Hepatocyte (in vitro differentiated cells): ENCODE measurements around the gene SNX25. TPM values are rescaled to one million over a fixed set of nuclear protein-coding genes. Genes with fewer than 3 reads are reported as not detected.
A peak's percentile ranks its signal among the peaks of the same experiment; 100 is the strongest.

Experiments
- DNase-seq: peaks from one replicate; pipeline ENCODE4 v3.0.0-alpha.2; 2016; ENCODE audit warnings: low spot score
- H2AFZ ChIP-seq: fragments of 200-600 bp; sonication (generic); 2 replicates; pipeline ENCODE4 v1.6.0; 2016; ENCODE audit warnings: antibody characterized with exemption, mild to moderate bottlenecking
- H3K27ac ChIP-seq: fragments of 200-600 bp; sonication (generic); 2 replicates; pipeline ENCODE4 v1.5.1; 2016; ENCODE audit warnings: mild to moderate bottlenecking
- H3K27me3 ChIP-seq: fragments of 200-600 bp; sonication (generic); 2 replicates; pipeline ENCODE4 v1.6.1; 2016
- H3K36me3 ChIP-seq: fragments of 200-600 bp; sonication (generic); replicated peaks from 2 replicates; pipeline ENCODE4 v1.5.1; 2016; ENCODE audit warnings: low read depth; ENCODE audit not compliant: insufficient read depth
- H3K4me1 ChIP-seq: fragments of 200-600 bp; sonication (generic); 2 replicates; pipeline ENCODE4 v1.5.1; 2016; ENCODE audit warnings: mild to moderate bottlenecking, moderate library complexity; ENCODE audit not compliant: insufficient read depth
- H3K4me2 ChIP-seq: fragments of 200-600 bp; sonication (generic); 2 replicates; pipeline ENCODE4 v1.6.0; 2016
- H3K4me3 ChIP-seq: fragments of 200-600 bp; sonication (generic); 2 replicates; pipeline ENCODE4 v1.5.1; 2016; ENCODE audit warnings: mild to moderate bottlenecking
- H3K79me2 ChIP-seq: fragments of 200-600 bp; sonication (generic); 2 replicates; pipeline ENCODE4 v1.6.0; 2017; ENCODE audit warnings: mild to moderate bottlenecking
- H3K9me2 ChIP-seq: fragments of 200-600 bp; sonication (generic); replicated peaks from 2 replicates; pipeline ENCODE4 v1.6.0; 2017; ENCODE audit warnings: mild to moderate bottlenecking; ENCODE audit not compliant: insufficient read depth
- H3K9me3 ChIP-seq: fragments of 200-600 bp; sonication (generic); 2 replicates; pipeline ENCODE4 v1.5.1; 2016; ENCODE audit warnings: low read depth, mild to moderate bottlenecking
- H4K20me1 ChIP-seq: fragments of 200-600 bp; sonication (generic); 2 replicates; pipeline ENCODE4 v1.6.0; 2016; ENCODE audit warnings: mild to moderate bottlenecking; ENCODE audit not compliant: insufficient read depth, poor library complexity, severe bottlenecking
- CTCF ChIP-seq: fragments of 200-600 bp; sonication (generic); IDR thresholded peaks from 2 replicates; pipeline ENCODE4 v1.5.1; 2016; ENCODE audit warnings: antibody characterized with exemption, mild to moderate bottlenecking; ENCODE audit not compliant: poor library complexity
- EZH2 ChIP-seq: fragments of 200-600 bp; sonication (generic); IDR thresholded peaks from 2 replicates; pipeline ENCODE4 v1.6.1; 2016; ENCODE audit warnings: antibody characterized with exemption, mild to moderate bottlenecking, borderline replicate concordance
- EZH2phosphoT487 ChIP-seq: fragments of 200-600 bp; sonication (generic); IDR thresholded peaks from one replicate; pipeline ENCODE4 v1.6.1; 2018; ENCODE audit warnings: antibody characterized with exemption, mild to moderate bottlenecking, low read depth, moderate library complexity; ENCODE audit not compliant: unreplicated experiment, severe bottlenecking
- WGBS: methylation state at CpG from one replicate; pipeline ENCODE4 v1.1.6; 2016; ENCODE audit warnings: low lambda C conversion rate; ENCODE audit errors: missing lambda C conversion rate; 5-methylcytosine and 5-hydroxymethylcytosine counted together
- polyA plus RNA-seq: library from polyadenylated mRNA; unstranded; fragments of >200 nt; fragmentation: Nextera tagmentation; extraction: Ambion mirVana; gene quantifications from 2 replicates; pipeline ENCODE4 v1.2.1, GENCODE V29; 2016
- total RNA-seq: library from RNA; depleted of rRNA; stranded (reverse); fragments of >200 nt; gene quantifications from 2 replicates; pipeline ENCODE4 v1.2.3, GENCODE V29; 2014

Gene SNX25
- total and polyA plus RNA-seq, 2 experiments from 2014 or later = 16.5 to 20.3 TPM

DNA sequence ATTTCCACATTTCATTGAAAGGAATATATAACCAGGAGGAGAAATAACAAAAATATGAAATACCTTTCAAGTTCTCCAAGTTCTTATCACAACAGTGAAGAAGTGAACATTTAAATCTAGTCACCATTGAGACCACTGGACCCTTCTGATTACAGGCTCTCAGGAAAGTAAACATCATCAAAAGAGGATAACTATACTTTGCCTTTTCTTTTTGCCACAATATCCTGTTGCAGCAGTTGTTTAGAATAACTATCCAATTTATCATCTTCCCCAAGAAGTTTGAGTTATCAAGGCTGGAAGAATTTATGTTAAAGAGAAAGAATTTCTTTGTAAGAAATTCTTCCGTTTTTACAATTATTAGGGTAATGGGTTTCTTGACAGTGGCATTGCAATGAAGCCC is 182.8 kb downstream of the SNX25 start:
- WGBS = 82% methylated on average over 1 of the region's 1 CpG
- Histone ChIP-seq H3K9me3 (no peaks in the 10 kb centered on the region), H3K36me3 (no peaks in the 10 kb centered on the region), H3K9me2 (no peaks in the 10 kb centered on the region), H2AFZ (no peak overlapping the region), H3K79me2 (no peaks in the 10 kb centered on the region), H3K4me1 (no peaks in the 10 kb centered on the region), H3K27me3 (no peaks in the 10 kb centered on the region), H3K4me2 (no peak overlapping the region), H3K27ac (no peak overlapping the region), H3K4me3 (no peak overlapping the region), H4K20me1 (no peaks in the 10 kb centered on the region)
- TF ChIP-seq EZH2phosphoT487 = no peak
- no peak for TF ChIP-seq CTCF
- TF ChIP-seq EZH2 = no peak
- no peak for DNase-seq

- Histone ChIP-seq H3K79me2 (no peaks in the 10 kb centered on the region), H3K27ac (no peak overlapping the region), H2AFZ (no peak overlapping the region), H3K36me3 (no peaks in the 10 kb centered on the region), H3K4me2 (peak overlapping the region; percentile 88), H3K4me1 (no peaks in the 10 kb centered on the region), H3K4me3 (no peak overlapping the region), H3K9me3 (no peaks in the 10 kb centered on the region), H3K9me2 (no peaks in the 10 kb centered on the region), H3K27me3 (no peaks in the 10 kb centered on the region), H4K20me1 (no peaks in the 10 kb centered on the region)
- no peak for DNase-seq
- WGBS = 87% methylated on average over 12 of the region's 12 CpGs
- TF ChIP-seq CTCF = no peak
- TF ChIP-seq EZH2 = no peak
- no peak for TF ChIP-seq EZH2phosphoT487
These were observed 185.3 kb downstream of the SNX25 start for GRCh38 chr4:185394568-185395237.

DNA sequence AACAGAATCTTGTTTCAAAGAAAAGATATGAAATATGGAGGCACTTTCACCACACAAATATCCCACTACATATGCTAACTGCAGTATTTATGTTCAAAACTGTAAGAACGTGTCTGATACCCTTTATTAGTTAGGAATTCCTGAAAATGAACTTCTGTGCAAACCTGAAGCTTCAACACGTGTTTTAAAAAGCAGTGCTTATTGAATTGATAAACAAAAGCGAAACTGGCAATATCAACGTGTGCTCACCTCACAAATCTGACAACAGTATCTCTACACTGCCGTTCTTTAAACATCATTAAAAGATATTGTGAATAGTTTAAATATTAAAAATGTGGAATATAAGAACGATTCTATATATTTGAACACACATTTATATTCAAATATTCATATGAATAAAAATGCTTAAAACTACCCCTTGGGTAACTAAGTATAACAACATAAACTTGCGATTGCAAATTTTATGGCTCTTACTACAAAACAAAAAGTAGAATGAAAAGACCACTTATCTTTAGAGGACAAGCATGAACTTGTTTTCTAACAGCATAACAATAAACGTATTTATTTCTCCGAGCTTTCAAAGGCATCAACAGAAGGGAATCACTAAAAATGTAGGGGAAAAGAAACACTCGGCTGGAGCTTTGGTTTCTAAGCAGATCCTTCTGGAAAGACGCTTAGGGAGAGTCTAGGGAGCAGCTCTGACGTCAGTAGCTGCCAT is 186.0 kb downstream of the SNX25 start, which contains the start of gene LRP2BP:
TSS of gene LRP2BP (minus strand) at position 687 of the 718 bp plus-strand sequence. CDS start 17,738 bp downstream, outside the sequence.
- Histone ChIP-seq H3K9me2 (no peaks in the 10 kb centered on the region), H2AFZ (peak within 1 kb of the TSS; percentile 75), H3K4me2 (peak within 1 kb of the TSS; percentile 88), H3K27me3 (no peaks in the 10 kb centered on the region), H3K9me3 (no peaks in the 10 kb centered on the region), H3K79me2 (no peaks in the 10 kb centered on the region), H3K4me3 (peak within 1 kb of the TSS; percentile 45), H4K20me1 (no peaks in the 10 kb centered on the region), H3K27ac (peak within 1 kb of the TSS; percentile 91), H3K4me1 (no peaks in the 10 kb centered on the region), H3K36me3 (no peaks in the 10 kb centered on the region)
- 45% methylated on average over 12 of the region's 12 CpGs for WGBS
- no peak for DNase-seq
- TF ChIP-seq CTCF (no peak), EZH2 (no peak), EZH2phosphoT487 (no peak)
